SK-N-SH (cell line): Measurements from ENCODE around the gene TTC9C. TPM values are rescaled to one million over a fixed set of nuclear protein-coding genes. Genes with fewer than 3 reads are reported as not detected.

Experiments
- CTCF ChIA-PET: fragments of 300-600, 350-600 bp; formaldehyde crosslinking; extraction: SDS; loops from one replicate; lab custom pipeline; 2021; lab: Yijun Ruan, JAX
- POLR2A ChIA-PET: fragments of 350-600 bp; sonication (Branson Sonifier 250); formaldehyde crosslinking; extraction: SDS; loops from one replicate; lab custom pipeline; 2020; ENCODE audit warnings: antibody characterized with exemption, inconsistent platforms; lab: Yijun Ruan, JAX
- DNase-seq: peaks from one replicate; pipeline ENCODE4 v3.0.0; 2012
- H2AFZ ChIP-seq: fragments of 200-600 bp; sonication (generic); 2 replicates; pipeline ENCODE4 v1.8.1; 2016; ENCODE audit warnings: antibody characterized with exemption, mild to moderate bottlenecking, low read depth
- H3F3A ChIP-seq: fragments of 200-600 bp; sonication (generic); replicated peaks from 2 replicates; pipeline ENCODE3; 2016; ENCODE audit warnings: antibody characterized with exemption, mild to moderate bottlenecking; ENCODE audit not compliant: insufficient read depth
- H3K27ac ChIP-seq, 2 experiments: fragments of 200-500 bp in 1 of 2; fragments of 200-600 bp in 1 of 2; sonication (Bioruptor generic) in 1 of 2; sonication (generic), shearing (Covaris generic) in 1 of 2; 2 replicates each; pipeline versions ENCODE4 v1.5.1 to v1.6.1; 2014 to 2016; ENCODE audit warnings: low read depth in 2 of 2, inconsistent platforms in 1 of 2, low read length in 1 of 2, mild to moderate bottlenecking in 1 of 2, mixed read lengths in 1 of 2
- H3K27me3 ChIP-seq: fragments of 200-600 bp; sonication (generic), shearing (Covaris generic); 2 replicates; pipeline ENCODE4 v1.6.1; 2016; ENCODE audit warnings: mixed run types; ENCODE audit not compliant: insufficient read depth
- H3K36me3 ChIP-seq, 2 experiments: fragments of 200-500 bp in 1 of 2; fragments of 200-600 bp in 1 of 2; sonication (Bioruptor generic) in 1 of 2; sonication (generic) in 1 of 2; replicated peaks in 1 of 2; 2 replicates each; pipeline versions ENCODE3 to v1.5.1; 2014 to 2016; ENCODE audit warnings: low read length in 1 of 2, mild to moderate bottlenecking in 1 of 2; ENCODE audit not compliant: insufficient read depth in 2 of 2, control insufficient read depth in 1 of 2
- H3K4me1 ChIP-seq, 2 experiments: fragments of 200-500 bp in 1 of 2; fragments of 200-600 bp in 1 of 2; sonication (Bioruptor generic) in 1 of 2; sonication (generic), shearing (Covaris generic) in 1 of 2; 2 replicates each; pipeline versions ENCODE4 v1.5.1 to v1.6.1; 2014 to 2016; ENCODE audit warnings: low read depth in 1 of 2, low read length in 1 of 2, mixed run types in 1 of 2; ENCODE audit not compliant: insufficient read depth in 2 of 2, control insufficient read depth in 1 of 2
- H3K4me2 ChIP-seq: fragments of 200-600 bp; sonication (generic), shearing (Covaris generic); 2 replicates; pipeline ENCODE4 v1.6.1; 2017; ENCODE audit warnings: mixed run types
- H3K4me3 ChIP-seq, 2 experiments: fragments of 200-500 bp in 1 of 2; fragments of 200-600 bp in 1 of 2; sonication (Bioruptor generic) in 1 of 2; sonication (generic), shearing (Covaris generic) in 1 of 2; 2 replicates each; pipeline versions ENCODE4 v1.5.1 to v1.8.1; 2014 to 2016; ENCODE audit warnings: low read depth in 2 of 2, inconsistent platforms in 1 of 2, low read length in 1 of 2, mild to moderate bottlenecking in 1 of 2, mixed read lengths in 1 of 2, moderate library complexity in 1 of 2
- H3K79me2 ChIP-seq: fragments of 200-600 bp; sonication (generic); 2 replicates; pipeline ENCODE4 v1.8.1; 2017; ENCODE audit warnings: mild to moderate bottlenecking; ENCODE audit not compliant: insufficient read depth
- H3K9ac ChIP-seq: fragments of 200-600 bp; sonication (generic); 2 replicates; pipeline ENCODE4 v1.6.1; 2017; ENCODE audit warnings: mixed run types
- H3K9me2 ChIP-seq: fragments of 200-600 bp; sonication (generic); 2 replicates; pipeline ENCODE4 v1.6.1; 2017; ENCODE audit warnings: mixed run types
- H3K9me3 ChIP-seq: fragments of 200-600 bp; sonication (generic); 2 replicates; pipeline ENCODE4 v1.6.1; 2017; ENCODE audit warnings: mixed run types, mild to moderate bottlenecking, moderate library complexity
- H4K20me1 ChIP-seq: fragments of 200-600 bp; sonication (generic); 2 replicates; pipeline ENCODE4 v1.6.1; 2017; ENCODE audit warnings: mild to moderate bottlenecking, mixed run types; ENCODE audit not compliant: insufficient read depth
- CHD2 ChIP-seq: fragments of 150-350 bp; IDR thresholded peaks from 2 replicates; pipeline ENCODE4 v1.6.1; 2018; ENCODE audit warnings: low read length; ENCODE audit not compliant: partially characterized antibody
- EP300 ChIP-seq, 2 experiments: IDR thresholded peaks; 2 replicates each; pipeline versions ENCODE4 v1.4.0 to v1.6.1; 2012; ENCODE audit warnings: borderline replicate concordance in 1 of 2, low read depth in 1 of 2, low read length in 1 of 2
- EZH2phosphoT487 ChIP-seq: fragments of 200-600 bp; sonication (generic); IDR thresholded peaks from 2 replicates; pipeline ENCODE4 v1.6.1; 2017; ENCODE audit warnings: low read depth, mixed run types, mild to moderate bottlenecking, antibody characterized with exemption, moderate library complexity, borderline replicate concordance
- FOSL2 ChIP-seq: IDR thresholded peaks from 2 replicates; pipeline ENCODE4 v1.4.0; 2012; ENCODE audit warnings: low read depth, mild to moderate bottlenecking, moderate library complexity, borderline replicate concordance
- FOXJ3 ChIP-seq: sonication (generic); formaldehyde crosslinking; IDR thresholded peaks from 2 replicates; pipeline ENCODE4 v1.5.1; 2020; ENCODE audit warnings: mild to moderate bottlenecking, missing genetic modification reagents
- FOXM1 ChIP-seq: IDR thresholded peaks from 2 replicates; pipeline ENCODE4 v1.4.0; 2012; ENCODE audit warnings: low read depth, mild to moderate bottlenecking
- NFIC ChIP-seq: IDR thresholded peaks from 2 replicates; pipeline ENCODE4 v1.4.0; 2012; ENCODE audit warnings: borderline replicate concordance
- PBX3 ChIP-seq: IDR thresholded peaks from 2 replicates; pipeline ENCODE4; 2012
- POLR2AphosphoS5 ChIP-seq: IDR thresholded peaks from 2 replicates; pipeline ENCODE4 v1.6.1; 2012; ENCODE audit warnings: low read depth, low read length
- RAD21 ChIP-seq: IDR thresholded peaks from 2 replicates; pipeline ENCODE4 v1.6.1; 2012; ENCODE audit warnings: mild to moderate bottlenecking, low read length
- RCOR1 ChIP-seq: fragments of 150-350 bp; IDR thresholded peaks from 2 replicates; pipeline ENCODE4 v1.6.1; 2017; ENCODE audit warnings: antibody characterized with exemption, low read length
- RFX5 ChIP-seq: IDR thresholded peaks from 2 replicates; pipeline ENCODE4 v1.6.1; 2012; ENCODE audit warnings: mild to moderate bottlenecking, improper control_type of control experiment, low read length
- RXRA ChIP-seq: IDR thresholded peaks from 2 replicates; pipeline ENCODE4 v1.4.0; 2012; ENCODE audit warnings: low read depth, mild to moderate bottlenecking, borderline replicate concordance
- TAF1 ChIP-seq: IDR thresholded peaks from 2 replicates; pipeline ENCODE4 v1.6.1; 2012; ENCODE audit warnings: low read depth, mild to moderate bottlenecking, low read length, moderate library complexity, borderline replicate concordance
- TCF12 ChIP-seq: IDR thresholded peaks from 2 replicates; pipeline ENCODE4 v1.4.0; 2012
- TEAD4 ChIP-seq: IDR thresholded peaks from 2 replicates; pipeline ENCODE4 v1.4.0; 2012; ENCODE audit warnings: mild to moderate bottlenecking, borderline replicate concordance; ENCODE audit not compliant: insufficient read depth
- USF1 ChIP-seq: IDR thresholded peaks from 2 replicates; pipeline ENCODE4 v1.4.0; 2012; ENCODE audit warnings: low read depth, borderline replicate concordance
- WGBS: methylation state at CpG from one replicate; pipeline ENCODE4 v1.1.6; 2017; ENCODE audit warnings: low lambda C conversion rate; 5-methylcytosine and 5-hydroxymethylcytosine counted together
- polyA plus RNA-seq, 3 experiments: library from polyadenylated mRNA; depleted of rRNA; stranded (reverse); fragments of >200 nt; gene quantifications; 2 replicates each; pipeline ENCODE4 v1.2.3, GENCODE V29; 2012
- TF ChIP-seq, protein P1 (sequence below): IDR thresholded peaks from 2 replicates; pipeline ENCODE4 v1.4.0; 2012; ENCODE audit warnings: low read depth, borderline replicate concordance
- TF ChIP-seq, protein P2 (sequence below): fragments of 150-350 bp; IDR thresholded peaks from 2 replicates; pipeline ENCODE4 v1.6.1; 2017; ENCODE audit warnings: antibody characterized with exemption, low read length, low read depth, borderline replicate concordance
- TF ChIP-seq, protein P3 (sequence below): fragments of 150-350 bp; IDR thresholded peaks from 2 replicates; pipeline ENCODE4 v1.6.1; 2016; ENCODE audit warnings: mild to moderate bottlenecking, low read depth, low read length

TTC9C gene
- polyA plus RNA-seq, 1 of the 3 experiments (the other 2 are of a cell fraction): 31.3 TPM

GRCh38 chr11:62777389-62777788 is 49.1 kb downstream of the TTC9C start:
- H3K4me2 ChIP-seq: no peak overlapping the region
- H3K27ac ChIP-seq: no peak overlapping the region
- WGBS: 94% methylated on average over 2 of the region's 2 CpGs
- DNase-seq: no peak
- no peaks in the 10 kb centered on the region for H3K9me2 ChIP-seq
- H3K4me1 ChIP-seq: no peaks in the 10 kb centered on the region
- peaks cover 6% of the 10 kb centered on the region for H3F3A ChIP-seq
- no peak for TF ChIP-seq NFIC
- no peak for TF ChIP-seq POLR2AphosphoS5
- TF ChIP-seq, protein P1, sequence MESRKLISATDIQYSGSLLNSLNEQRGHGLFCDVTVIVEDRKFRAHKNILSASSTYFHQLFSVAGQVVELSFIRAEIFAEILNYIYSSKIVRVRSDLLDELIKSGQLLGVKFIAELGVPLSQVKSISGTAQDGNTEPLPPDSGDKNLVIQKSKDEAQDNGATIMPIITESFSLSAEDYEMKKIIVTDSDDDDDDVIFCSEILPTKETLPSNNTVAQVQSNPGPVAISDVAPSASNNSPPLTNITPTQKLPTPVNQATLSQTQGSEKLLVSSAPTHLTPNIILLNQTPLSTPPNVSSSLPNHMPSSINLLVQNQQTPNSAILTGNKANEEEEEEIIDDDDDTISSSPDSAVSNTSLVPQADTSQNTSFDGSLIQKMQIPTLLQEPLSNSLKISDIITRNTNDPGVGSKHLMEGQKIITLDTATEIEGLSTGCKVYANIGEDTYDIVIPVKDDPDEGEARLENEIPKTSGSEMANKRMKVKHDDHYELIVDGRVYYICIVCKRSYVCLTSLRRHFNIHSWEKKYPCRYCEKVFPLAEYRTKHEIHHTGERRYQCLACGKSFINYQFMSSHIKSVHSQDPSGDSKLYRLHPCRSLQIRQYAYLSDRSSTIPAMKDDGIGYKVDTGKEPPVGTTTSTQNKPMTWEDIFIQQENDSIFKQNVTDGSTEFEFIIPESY: no peak
- TF ChIP-seq CHD2: no peak
- TF ChIP-seq RXRA: no peak
- TF ChIP-seq USF1: no peak
- no peak for TF ChIP-seq TCF12
- no peak for TF ChIP-seq RCOR1
- CTCF ChIA-PET: interaction anchor here (1.1 to 9.8 kb wide), 2 partner anchors 9 to 86 kb away, joined by 3 to 130 read pairs; partner anchors contain the start of gene TMEM179B
- no peaks in the 10 kb centered on the region for H3K9me3 ChIP-seq
- peaks cover 23% of the 10 kb centered on the region for H3K79me2 ChIP-seq
- H2AFZ ChIP-seq: no peak overlapping the region
- H3K27me3 ChIP-seq: no peaks in the 10 kb centered on the region
- peaks cover 5 to 12% of the 10 kb centered on the region in 2 experiments for H3K36me3 ChIP-seq
- no peak overlapping the region for H3K4me3 ChIP-seq
- POLR2A ChIA-PET: no interaction called here
- H3K9ac ChIP-seq: no peak overlapping the region
- no peaks in the 10 kb centered on the region for H4K20me1 ChIP-seq

DNA sequence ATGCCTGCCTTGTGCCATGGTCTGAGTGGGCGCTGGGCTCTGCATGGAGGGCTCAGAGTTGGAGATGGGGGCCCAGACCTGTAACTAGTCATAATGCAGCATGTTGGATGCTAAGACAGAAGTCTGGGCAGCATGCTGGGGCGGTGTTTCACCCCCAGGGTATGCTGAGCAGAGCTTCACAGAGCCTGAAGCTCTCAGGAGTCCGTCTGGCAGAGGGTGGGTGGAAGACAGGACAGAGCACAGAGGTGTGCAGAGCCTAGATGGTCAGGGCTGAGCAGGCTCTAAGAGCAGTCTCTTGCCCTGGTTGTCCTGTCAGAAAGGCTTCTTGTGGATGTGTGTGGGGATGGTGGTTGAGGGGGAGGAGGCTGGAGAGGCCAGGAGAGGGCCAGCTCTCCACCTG is 50.2 kb downstream of the TTC9C start:
- no peak overlapping the region for H3K9ac ChIP-seq
- no peak overlapping the region for H3K27ac ChIP-seq
- H2AFZ ChIP-seq: no peak overlapping the region
- H3K4me2 ChIP-seq: no peak overlapping the region
- POLR2A ChIA-PET: no interaction called here
- peaks cover 11 to 13% of the 10 kb centered on the region in 2 experiments for H3K36me3 ChIP-seq
- no peaks in the 10 kb centered on the region for H3K9me3 ChIP-seq
- 91% methylated on average over 2 of the region's 3 CpGs for WGBS
- H3K27me3 ChIP-seq: no peaks in the 10 kb centered on the region
- H3F3A ChIP-seq: peaks cover 6% of the 10 kb centered on the region
- peaks cover 13% of the 10 kb centered on the region for H3K79me2 ChIP-seq
- CTCF ChIA-PET: interaction anchor here (1.7 to 9.8 kb wide), 2 partner anchors 8 to 9 kb away, joined by 4 to 130 read pairs; partner anchors contain the start of gene TMEM179B
- H3K4me3 ChIP-seq: no peak overlapping the region
- H3K4me1 ChIP-seq: no peaks in the 10 kb centered on the region
- DNase-seq: no peak
- no peaks in the 10 kb centered on the region for H3K9me2 ChIP-seq
- no peaks in the 10 kb centered on the region for H4K20me1 ChIP-seq
- TF ChIP-seq TAF1: no peak
- TF ChIP-seq, protein P2, sequence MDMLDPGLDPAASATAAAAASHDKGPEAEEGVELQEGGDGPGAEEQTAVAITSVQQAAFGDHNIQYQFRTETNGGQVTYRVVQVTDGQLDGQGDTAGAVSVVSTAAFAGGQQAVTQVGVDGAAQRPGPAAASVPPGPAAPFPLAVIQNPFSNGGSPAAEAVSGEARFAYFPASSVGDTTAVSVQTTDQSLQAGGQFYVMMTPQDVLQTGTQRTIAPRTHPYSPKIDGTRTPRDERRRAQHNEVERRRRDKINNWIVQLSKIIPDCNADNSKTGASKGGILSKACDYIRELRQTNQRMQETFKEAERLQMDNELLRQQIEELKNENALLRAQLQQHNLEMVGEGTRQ: no peak
- TF ChIP-seq RFX5: no peak
- TF ChIP-seq, protein P1: no peak
- TF ChIP-seq EP300 (IDR thresholded peaks at IDR 0.05; ENCODE audit: borderline replicate concordance in 1 of 2, low read depth in 1 of 2, low read length in 1 of 2): no peak
- TF ChIP-seq FOSL2: no peak
- TF ChIP-seq, protein P3, sequence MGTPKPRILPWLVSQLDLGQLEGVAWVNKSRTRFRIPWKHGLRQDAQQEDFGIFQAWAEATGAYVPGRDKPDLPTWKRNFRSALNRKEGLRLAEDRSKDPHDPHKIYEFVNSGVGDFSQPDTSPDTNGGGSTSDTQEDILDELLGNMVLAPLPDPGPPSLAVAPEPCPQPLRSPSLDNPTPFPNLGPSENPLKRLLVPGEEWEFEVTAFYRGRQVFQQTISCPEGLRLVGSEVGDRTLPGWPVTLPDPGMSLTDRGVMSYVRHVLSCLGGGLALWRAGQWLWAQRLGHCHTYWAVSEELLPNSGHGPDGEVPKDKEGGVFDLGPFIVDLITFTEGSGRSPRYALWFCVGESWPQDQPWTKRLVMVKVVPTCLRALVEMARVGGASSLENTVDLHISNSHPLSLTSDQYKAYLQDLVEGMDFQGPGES: no peak
- TF ChIP-seq PBX3: no peak
- no peak for TF ChIP-seq TEAD4
- no peak for TF ChIP-seq FOXJ3 (CRISPR knock-in tag)
- no peak for TF ChIP-seq RAD21
- TF ChIP-seq EZH2phosphoT487: no peak
- TF ChIP-seq FOXM1: no peak
